Activated CD4-positive, alpha-beta T cell treated with anti-CD3 and anti-CD28 coated beads, Interleukin-2, amount 10 ng/mL, durations not matched to agents 24 days and 14 days (primary cell): ENCODE measurements around the gene PSMB9. TPM values are rescaled to one million over a fixed set of nuclear protein-coding genes. Genes with fewer than 3 reads are reported as not detected.
"Not testable (repeated sequence)": the region's sequence is repeated elsewhere in the genome, so short reads cannot be mapped to it uniquely, and the experiment has no call there.

Experiments used
- DNase-seq: peaks from one replicate; pipeline ENCODE4 v3.0.0; 2022
- H3K27ac Mint-ChIP-seq: one replicate; pipeline ENCODE4 v1.8.0; 2022; ENCODE audit warnings: mild to moderate bottlenecking, mixed read lengths
- H3K27me3 Mint-ChIP-seq: one replicate; pipeline ENCODE4 v1.8.0; 2022; ENCODE audit warnings: mixed read lengths
- H3K36me3 Mint-ChIP-seq: one replicate; pipeline ENCODE4 v1.8.0; 2022; ENCODE audit warnings: low read depth, mild to moderate bottlenecking, mixed read lengths
- H3K4me1 Mint-ChIP-seq: one replicate; pipeline ENCODE4 v1.8.0; 2021; ENCODE audit warnings: mixed read lengths
- H3K4me3 Mint-ChIP-seq: one replicate; pipeline ENCODE4 v1.8.0; 2022; ENCODE audit warnings: mild to moderate bottlenecking, moderate library complexity, mixed read lengths
- H3K9me3 Mint-ChIP-seq: one replicate; pipeline ENCODE4 v1.8.0; 2021; ENCODE audit warnings: mixed read lengths
- intact Hi-C: fragments of 100-400 bp; cut with micrococcal nuclease; formaldehyde crosslinking; loops from one replicate; pipeline ENCODE4 v1.15.1; 2023
- total RNA-seq: library from RNA; stranded (reverse); gene quantifications from 2 replicates; pipeline ENCODE4 v1.2.3, GENCODE V29; 2022

The PSMB9 gene
- total RNA-seq, 1 donor from 2014 or later = 257 TPM

GRCh38 chr6:32857156-32857891 lies 3.3 kb downstream of the PSMB9 start:
- Mint-ChIP-seq H3K9me3 (no peaks in the 10 kb centered on the region), H3K36me3 (peaks cover 69% of the 10 kb centered on the region), H3K4me1 (peaks cover 41% of the 10 kb centered on the region), H3K4me3 (peak overlapping the region; percentile 50), H3K27ac (peak overlapping the region; percentile 69), H3K27me3 (no peaks in the 10 kb centered on the region)
- peak; percentile 52 for DNase-seq
- intact Hi-C loops = loop anchor here (10.0 kb wide), 1 partner anchor 1193 kb away; the partner anchor contains the start of genes C6orf47, CSNK2B, GPANK1 and LY6G5B

- Mint-ChIP-seq H3K9me3 (no peaks in the 10 kb centered on the region), H3K27me3 (no peaks in the 10 kb centered on the region), H3K4me3 (peak overlapping the region; percentile 50), H3K4me1 (peaks cover 41% of the 10 kb centered on the region), H3K27ac (peak overlapping the region; percentile 69), H3K36me3 (peaks cover 65% of the 10 kb centered on the region)
- peak; percentile 49 for DNase-seq
- intact Hi-C loops = loop anchor here (10.0 kb wide), 1 partner anchor 1193 kb away; the partner anchor contains the start of genes C6orf47, CSNK2B, GPANK1 and LY6G5B
Measured at GRCh38 chr6:32858194-32858593, 4.2 kb downstream of the PSMB9 start.

- H3K27me3 Mint-ChIP-seq = no peaks in the 10 kb centered on the region
- peaks cover 42% of the 10 kb centered on the region for H3K4me1 Mint-ChIP-seq
- H3K4me3 Mint-ChIP-seq = no peak overlapping the region
- H3K36me3 Mint-ChIP-seq = peaks cover 64% of the 10 kb centered on the region
- no peak for DNase-seq
- no peaks in the 10 kb centered on the region for H3K9me3 Mint-ChIP-seq
- peak overlapping the region; percentile 3 for H3K27ac Mint-ChIP-seq
- intact Hi-C loops = no loop called here
Measured at GRCh38 chr6:32860674-32861073, 6.7 kb downstream of the PSMB9 start.

- intact Hi-C loops = no loop called here
- Mint-ChIP-seq H3K4me3 (no peak overlapping the region), H3K27ac (no peak overlapping the region), H3K9me3 (no peaks in the 10 kb centered on the region), H3K4me1 (peaks cover 39% of the 10 kb centered on the region), H3K36me3 (peaks cover 50% of the 10 kb centered on the region), H3K27me3 (no peaks in the 10 kb centered on the region)
- no peak for DNase-seq
Measured at GRCh38 chr6:32862725-32863124, 8.7 kb downstream of the PSMB9 start.

DNA sequence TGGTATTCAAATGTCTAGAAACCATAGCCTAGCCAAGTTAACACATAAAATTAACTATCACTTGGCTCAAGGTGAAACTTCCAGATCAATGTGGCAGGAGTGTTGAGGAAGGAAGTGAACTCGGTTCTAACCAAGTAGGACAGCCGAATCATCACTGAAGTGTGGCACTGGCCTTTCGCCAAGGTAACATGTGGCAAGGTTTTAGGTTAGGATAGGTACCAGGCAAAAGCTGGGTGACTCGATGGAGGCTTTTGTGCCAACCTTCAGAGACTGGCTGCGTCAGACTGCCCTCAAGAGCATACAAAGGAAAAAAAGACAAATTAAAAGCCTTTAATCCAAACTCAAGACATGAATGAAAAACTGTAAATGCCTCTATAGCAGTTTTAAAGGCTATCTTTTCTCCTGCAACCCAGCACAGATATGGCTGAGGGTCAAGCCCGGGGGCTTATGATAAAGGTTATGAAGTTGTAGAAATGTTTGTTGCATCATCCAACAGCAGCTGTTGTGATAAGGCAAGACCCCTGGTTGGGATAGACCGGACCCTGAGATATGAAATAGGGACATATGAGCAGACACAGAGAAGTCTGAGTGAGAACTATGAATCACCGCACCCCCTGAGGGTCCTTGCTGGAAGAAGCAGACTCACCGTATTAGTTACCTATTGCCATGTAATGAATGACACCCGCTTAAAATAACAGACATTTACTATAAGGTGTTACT lies 11.9 kb downstream of the PSMB9 start:
- peak; percentile 57 for DNase-seq
- Mint-ChIP-seq H3K27ac (peak overlapping the region; percentile 68), H3K4me3 (no peak overlapping the region), H3K36me3 (peaks cover 27% of the 10 kb centered on the region), H3K4me1 (peaks cover 27% of the 10 kb centered on the region), H3K9me3 (no peaks in the 10 kb centered on the region), H3K27me3 (no peaks in the 10 kb centered on the region)
- intact Hi-C loops = loop anchor here (5.0 kb wide), 1 partner anchor 39 kb away; no protein-coding TSS in a partner anchor

DNA sequence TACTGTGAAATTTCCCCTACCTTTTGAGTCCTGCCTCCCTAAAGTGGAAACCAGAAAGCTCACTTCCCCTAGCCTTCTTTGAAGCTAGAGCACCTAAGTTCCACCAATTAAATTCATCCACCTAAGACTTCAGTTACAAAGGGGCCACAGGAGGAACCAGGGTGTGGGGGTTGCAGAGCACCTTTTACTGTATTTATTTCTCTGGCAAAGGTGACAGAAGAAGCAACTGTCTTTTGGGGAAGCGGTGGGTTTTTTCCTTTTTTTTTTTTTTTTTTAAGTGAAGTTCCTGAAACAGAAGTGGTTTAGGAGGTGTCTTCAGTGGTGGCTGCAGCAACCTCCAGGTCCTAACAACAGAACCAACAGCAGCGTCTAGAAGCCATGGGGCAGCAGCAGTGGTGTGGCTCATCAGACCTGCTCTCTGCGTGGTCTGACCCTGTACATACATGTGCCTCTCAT lies 13.1 kb downstream of the PSMB9 start:
- peaks cover 2% of the 10 kb centered on the region for H3K27me3 Mint-ChIP-seq
- DNase-seq = peak; percentile 66
- peak overlapping the region; percentile 18 for H3K4me3 Mint-ChIP-seq
- peak overlapping the region; percentile 84 for H3K27ac Mint-ChIP-seq
- H3K9me3 Mint-ChIP-seq = no peaks in the 10 kb centered on the region
- peaks cover 20% of the 10 kb centered on the region for H3K36me3 Mint-ChIP-seq
- H3K4me1 Mint-ChIP-seq = peaks cover 31% of the 10 kb centered on the region
- intact Hi-C loops = loop anchor here (5.0 kb wide), 1 partner anchor 40 kb away; no protein-coding TSS in a partner anchor

DNA sequence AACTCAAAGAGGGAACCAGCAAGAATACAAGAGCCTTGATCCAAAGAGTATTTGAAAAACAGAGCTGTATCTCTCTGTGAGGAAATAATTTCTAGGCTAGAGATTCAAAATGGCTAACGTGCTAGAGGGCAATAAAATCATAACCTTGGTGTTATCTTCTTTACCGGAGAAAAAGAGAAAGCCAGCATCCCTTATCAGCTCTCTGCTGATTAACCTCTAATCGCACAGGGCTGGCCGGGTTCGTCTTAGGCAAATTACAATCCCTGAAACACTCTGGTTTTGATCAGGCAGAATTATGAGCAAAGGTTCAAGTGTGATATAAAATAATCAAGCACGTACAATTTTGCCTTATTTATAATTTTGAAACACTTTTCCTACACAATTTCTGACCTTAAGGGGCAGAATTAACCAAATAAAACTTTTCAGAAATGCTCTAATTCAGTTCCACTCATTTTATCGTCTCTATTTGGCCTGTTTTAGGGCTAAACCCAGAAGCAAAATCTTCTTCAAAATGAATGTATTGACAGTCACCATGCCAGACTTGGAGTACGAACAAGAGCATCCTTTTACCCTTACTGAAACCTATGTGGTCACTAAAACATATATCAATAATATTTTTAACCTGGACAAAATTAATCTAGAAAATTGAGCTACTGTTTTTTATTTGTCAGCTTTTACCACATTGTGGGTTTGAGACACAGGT lies 13.7 kb downstream of the PSMB9 start:
- Mint-ChIP-seq H3K27me3 (peaks cover 2% of the 10 kb centered on the region), H3K9me3 (no peaks in the 10 kb centered on the region), H3K4me3 (peak overlapping the region; percentile 18), H3K4me1 (peaks cover 31% of the 10 kb centered on the region), H3K27ac (peak overlapping the region; percentile 84), H3K36me3 (peaks cover 21% of the 10 kb centered on the region)
- peak; percentile 34 for DNase-seq
- intact Hi-C loops = loop anchor here (1.0 to 5.0 kb wide), 5 partner anchors 13 to 453 kb away; partner anchors contain the start of genes PSMB9 and TAP2

DNA sequence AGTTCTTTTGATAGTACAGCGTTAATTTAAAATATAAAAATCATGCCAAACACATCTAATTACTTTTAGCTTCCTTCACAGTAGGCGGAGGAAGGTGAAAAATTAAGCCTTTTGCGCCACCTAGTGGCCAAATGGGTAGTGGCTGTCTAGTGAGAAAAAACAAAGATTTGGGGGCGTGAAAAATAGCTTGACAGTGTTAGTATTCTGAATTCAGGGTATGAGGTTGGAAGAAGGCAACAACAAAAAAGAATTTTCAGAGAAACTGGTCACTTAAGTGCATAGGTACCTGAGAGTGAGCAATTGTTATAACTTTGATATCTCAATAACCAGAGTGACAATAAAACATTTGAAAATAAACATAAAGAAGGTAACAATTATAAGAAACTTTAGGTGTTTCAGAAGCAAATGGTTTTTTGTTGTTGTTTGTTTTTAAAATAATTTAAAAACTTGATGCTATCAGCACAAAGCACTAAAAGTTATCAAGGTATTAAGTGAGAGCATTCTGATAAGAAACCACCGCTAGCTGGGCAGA lies 14.3 kb downstream of the PSMB9 start:
- no peak overlapping the region for H3K27ac Mint-ChIP-seq
- peaks cover 2% of the 10 kb centered on the region for H3K27me3 Mint-ChIP-seq
- intact Hi-C loops = loop anchor here (1.0 to 5.0 kb wide), 5 partner anchors 14 to 454 kb away; partner anchors contain the start of genes PSMB9 and TAP2
- H3K4me1 Mint-ChIP-seq = peaks cover 31% of the 10 kb centered on the region
- H3K9me3 Mint-ChIP-seq = no peaks in the 10 kb centered on the region
- DNase-seq = peak; percentile 95
- no peak overlapping the region for H3K4me3 Mint-ChIP-seq
- peaks cover 16% of the 10 kb centered on the region for H3K36me3 Mint-ChIP-seq

DNA sequence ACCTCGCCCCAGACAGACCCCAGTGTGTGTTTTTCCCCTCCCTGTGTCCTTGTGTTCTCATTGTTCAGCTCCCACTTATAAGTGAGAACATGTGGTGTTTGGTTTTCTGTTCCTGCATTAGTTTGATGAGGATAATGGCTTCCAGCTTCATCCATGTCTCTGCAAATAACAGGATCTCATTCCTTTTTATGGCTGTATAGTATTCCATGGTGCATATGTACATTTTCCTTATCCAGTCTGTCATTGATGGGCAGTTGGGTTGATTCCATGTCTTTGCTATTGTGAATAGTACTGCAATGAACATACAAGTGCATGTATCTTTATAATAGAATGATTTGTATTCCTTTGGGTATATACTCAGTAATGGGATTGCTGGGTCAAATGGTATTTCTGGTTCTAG lies 20.0 kb downstream of the PSMB9 start:
- peaks cover 13% of the 10 kb centered on the region for H3K36me3 Mint-ChIP-seq
- H3K4me1 Mint-ChIP-seq, H3K4me3 Mint-ChIP-seq: not testable (repeated sequence)

DNA sequence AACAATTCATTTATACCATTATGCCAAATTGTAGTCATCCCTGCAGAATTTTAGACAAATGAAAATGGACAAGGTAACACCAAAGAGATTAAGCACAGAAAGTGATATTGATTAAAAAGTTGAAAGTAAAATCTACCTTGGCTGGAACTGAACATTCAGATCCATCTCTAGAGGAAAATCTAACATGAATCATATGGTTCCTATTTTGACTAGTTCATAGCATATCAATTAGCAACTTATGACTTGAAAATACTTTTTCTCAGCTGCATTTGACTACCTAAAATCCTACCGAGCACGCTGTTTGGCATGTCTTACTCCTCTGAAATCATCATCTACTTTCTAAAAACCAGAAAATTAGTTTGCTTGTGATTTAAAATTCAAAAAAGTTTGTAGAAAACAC lies 22.6 kb downstream of the PSMB9 start:
- H3K4me1 Mint-ChIP-seq = no peaks in the 10 kb centered on the region
- intact Hi-C loops = no loop called here
- H3K4me3 Mint-ChIP-seq = no peak overlapping the region
- H3K27me3 Mint-ChIP-seq = peaks cover 4% of the 10 kb centered on the region
- H3K9me3 Mint-ChIP-seq = no peaks in the 10 kb centered on the region
- H3K27ac Mint-ChIP-seq = no peak overlapping the region
- peaks cover 23% of the 10 kb centered on the region for H3K36me3 Mint-ChIP-seq
- DNase-seq = no peak

More for the DNA sequence above, 20.0 kb downstream of the PSMB9 start:
- peak; percentile 41 for DNase-seq
- H3K27me3 Mint-ChIP-seq, intact Hi-C loops, H3K9me3 Mint-ChIP-seq, H3K27ac Mint-ChIP-seq: not testable (repeated sequence)

GRCh38 chr6:32879691-32880090 lies 25.7 kb downstream of the PSMB9 start:
- intact Hi-C loops = no loop called here
- Mint-ChIP-seq H3K4me1 (peaks cover 3% of the 10 kb centered on the region), H3K27me3 (no peaks in the 10 kb centered on the region), H3K4me3 (no peak overlapping the region), H3K9me3 (no peaks in the 10 kb centered on the region), H3K27ac (no peak overlapping the region), H3K36me3 (peaks cover 16% of the 10 kb centered on the region)
- DNase-seq = no peak

GRCh38 chr6:32880962-32881361 lies 27.0 kb downstream of the PSMB9 start:
- intact Hi-C loops, H3K4me3 Mint-ChIP-seq, H3K27ac Mint-ChIP-seq, H3K27me3 Mint-ChIP-seq, DNase-seq, H3K9me3 Mint-ChIP-seq, H3K4me1 Mint-ChIP-seq: not testable (repeated sequence)
- H3K36me3 Mint-ChIP-seq = peaks cover 16% of the 10 kb centered on the region

DNA sequence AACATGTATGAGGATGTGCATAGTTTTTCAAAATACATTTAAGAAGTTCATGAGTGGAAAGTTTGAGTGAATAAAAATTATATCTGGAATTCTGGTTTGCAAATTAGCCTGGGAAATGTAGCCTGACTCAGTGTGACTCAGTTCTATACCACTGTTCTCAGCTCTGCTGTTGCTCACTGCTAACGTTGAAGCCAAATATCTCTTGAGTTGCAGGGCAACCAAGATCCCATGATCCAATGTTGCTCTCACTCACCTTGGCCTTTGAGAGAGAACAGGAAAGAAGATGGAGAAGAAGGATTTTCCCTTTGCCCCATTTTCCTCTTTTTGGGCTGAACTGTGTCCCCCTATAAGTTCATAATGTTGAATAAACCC lies 28.9 kb downstream of the PSMB9 start:
- Mint-ChIP-seq H3K4me3 (no peak overlapping the region), H3K4me1 (peaks cover 6% of the 10 kb centered on the region), H3K9me3 (no peaks in the 10 kb centered on the region), H3K36me3 (peaks cover 15% of the 10 kb centered on the region), H3K27me3 (peaks cover 4% of the 10 kb centered on the region), H3K27ac (no peak overlapping the region)
- intact Hi-C loops = no loop called here
- no peak for DNase-seq
